Immature natural killer cell (primary cell): ENCODE measurements around the gene GALNT10. TPM values are rescaled to one million over a fixed set of nuclear protein-coding genes. Genes with fewer than 3 reads are reported as not detected.

ENCODE experiments used
- DNase-seq, 3 donors: peaks; one replicate each; pipeline ENCODE4 v3.0.0; 2022; ENCODE audit warnings: mixed read lengths in 1 of 3
- H3K27ac Mint-ChIP-seq, 6 donors: one replicate each; pipeline ENCODE4 v1.8.0; 2020; ENCODE audit warnings: mixed read lengths in 6 of 6, mild to moderate bottlenecking in 5 of 6, inconsistent platforms in 4 of 6, moderate library complexity in 3 of 6
- H3K27me3 Mint-ChIP-seq, 3 donors: one replicate each; pipeline ENCODE4 v1.8.0; 2020 to 2021; ENCODE audit warnings: low read depth in 3 of 3, mild to moderate bottlenecking in 3 of 3, mixed read lengths in 3 of 3, moderate library complexity in 3 of 3, inconsistent platforms in 1 of 3
- H3K36me3 Mint-ChIP-seq, 3 donors: one replicate each; pipeline ENCODE4 v1.8.0; 2020; ENCODE audit warnings: mixed read lengths in 3 of 3, inconsistent platforms in 2 of 3, mild to moderate bottlenecking in 2 of 3
- H3K4me1 Mint-ChIP-seq, 2 donors: one replicate each; pipeline ENCODE4 v1.8.0; 2020; ENCODE audit warnings: inconsistent platforms in 2 of 2, mild to moderate bottlenecking in 2 of 2, mixed read lengths in 2 of 2, moderate library complexity in 1 of 2
- H3K4me3 Mint-ChIP-seq, 5 donors: one replicate each; pipeline ENCODE4 v1.8.0; 2020; ENCODE audit warnings: mild to moderate bottlenecking in 5 of 5, mixed read lengths in 5 of 5, inconsistent platforms in 3 of 5, moderate library complexity in 3 of 5
- H3K9me3 Mint-ChIP-seq, 6 donors: one replicate each; pipeline ENCODE4 v1.8.0; 2020; ENCODE audit warnings: mild to moderate bottlenecking in 6 of 6, mixed read lengths in 6 of 6, inconsistent platforms in 4 of 6, moderate library complexity in 3 of 6
- polyA plus RNA-seq, 3 donors: library from polyadenylated mRNA; unstranded; fragments of 300-500 nt; fragmentation: Illumina TruSeq; gene quantifications; one replicate each; pipeline ENCODE4 v1.2.3, GENCODE V29; 2021

Gene GALNT10
- polyA plus RNA-seq, 3 donors from 2014 or later, result 10.4 to 42.8 (median 24.7) TPM

DNA sequence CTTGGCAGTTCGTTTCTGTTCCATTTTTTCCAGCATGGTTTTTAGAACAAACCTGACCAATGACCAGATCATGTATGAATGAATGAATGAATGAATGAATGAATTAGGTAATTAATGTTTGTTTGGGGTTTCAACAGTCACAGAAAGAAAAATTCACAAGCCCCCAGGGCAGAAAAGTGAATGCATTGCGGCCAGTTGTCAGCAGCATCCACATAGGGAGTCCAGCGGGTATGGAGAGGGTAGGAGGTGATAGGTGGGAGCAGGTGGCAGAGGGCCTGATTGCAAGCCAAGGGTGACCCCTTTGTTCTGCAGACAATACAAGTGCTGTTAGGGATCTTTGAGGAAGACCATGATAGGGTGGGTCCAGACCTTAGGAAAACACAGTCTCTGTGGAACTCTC is 205.6 kb downstream of the GALNT10 start:
- H3K9me3 Mint-ChIP-seq, result no peaks in the 10 kb centered on the region
- H3K4me3 Mint-ChIP-seq, result no peak overlapping the region
- peaks cover 1 to 2% (median 1%) of the 10 kb centered on the region in 3 donors for H3K27me3 Mint-ChIP-seq
- peaks cover 41 to 52% of the 10 kb centered on the region in 2 donors for H3K4me1 Mint-ChIP-seq
- peaks cover 10 to 22% (median 12%) of the 10 kb centered on the region in 3 donors for H3K36me3 Mint-ChIP-seq
- H3K27ac Mint-ChIP-seq, result peak overlapping the region in 3 of 6 donors; percentile 12 to 70 (median 26)
- no peak for DNase-seq

GRCh38 chr5:154397652-154398406 is 207.3 kb downstream of the GALNT10 start:
- H3K9me3 Mint-ChIP-seq, result no peaks in the 10 kb centered on the region
- peaks cover 35 to 44% of the 10 kb centered on the region in 2 donors for H3K4me1 Mint-ChIP-seq
- peak overlapping the region in 3 of 6 donors; percentile 16 to 40 (median 25) for H3K27ac Mint-ChIP-seq
- H3K27me3 Mint-ChIP-seq, result peaks cover 1 to 2% (median 1%) of the 10 kb centered on the region in 3 donors
- DNase-seq, result no peak
- H3K36me3 Mint-ChIP-seq, result peaks cover 1 to 9% (median 4%) of the 10 kb centered on the region in 3 donors
- no peak overlapping the region for H3K4me3 Mint-ChIP-seq

DNA sequence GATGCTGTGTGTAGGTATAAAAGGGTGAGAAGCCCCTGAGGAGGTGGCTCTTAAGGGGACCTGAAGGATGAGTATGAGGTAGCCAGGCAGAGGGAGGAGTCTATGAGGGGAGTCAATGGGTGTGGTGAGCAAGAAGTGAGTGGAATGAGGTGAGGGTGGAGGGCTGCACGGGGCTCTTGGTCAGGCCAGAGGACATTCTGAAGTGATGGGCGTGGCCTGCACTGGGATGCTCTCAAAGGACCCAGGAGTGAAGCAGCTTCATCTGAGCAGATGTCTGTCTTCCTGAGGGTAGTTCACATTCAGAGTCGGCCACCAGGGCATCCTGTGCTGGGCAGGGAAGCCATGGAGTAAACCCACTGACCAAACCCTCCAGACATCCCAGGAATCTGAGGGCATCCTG is 210.1 kb downstream of the GALNT10 start:
- Mint-ChIP-seq H3K4me3 (no peak overlapping the region), H3K9me3 (no peaks in the 10 kb centered on the region), H3K36me3 (no peaks in the 10 kb centered on the region), H3K27ac (peak overlapping the region in 4 of 6 donors; percentile 23 to 65 (median 54)), H3K27me3 (peaks cover 3 to 8% (median 6%) of the 10 kb centered on the region in 3 donors), H3K4me1 (peaks cover 21 to 31% of the 10 kb centered on the region in 2 donors)
- DNase-seq, result no peak

GRCh38 chr5:154401355-154401754 is 210.8 kb downstream of the GALNT10 start:
- peak overlapping the region in 3 of 6 donors; percentile 9 to 65 (median 32) for H3K27ac Mint-ChIP-seq
- peaks cover 14 to 25% of the 10 kb centered on the region in 2 donors for H3K4me1 Mint-ChIP-seq
- H3K4me3 Mint-ChIP-seq, result no peak overlapping the region
- DNase-seq, result no peak
- H3K27me3 Mint-ChIP-seq, result peaks cover 3 to 8% (median 6%) of the 10 kb centered on the region in 3 donors
- H3K9me3 Mint-ChIP-seq, result no peaks in the 10 kb centered on the region
- no peaks in the 10 kb centered on the region for H3K36me3 Mint-ChIP-seq

DNA sequence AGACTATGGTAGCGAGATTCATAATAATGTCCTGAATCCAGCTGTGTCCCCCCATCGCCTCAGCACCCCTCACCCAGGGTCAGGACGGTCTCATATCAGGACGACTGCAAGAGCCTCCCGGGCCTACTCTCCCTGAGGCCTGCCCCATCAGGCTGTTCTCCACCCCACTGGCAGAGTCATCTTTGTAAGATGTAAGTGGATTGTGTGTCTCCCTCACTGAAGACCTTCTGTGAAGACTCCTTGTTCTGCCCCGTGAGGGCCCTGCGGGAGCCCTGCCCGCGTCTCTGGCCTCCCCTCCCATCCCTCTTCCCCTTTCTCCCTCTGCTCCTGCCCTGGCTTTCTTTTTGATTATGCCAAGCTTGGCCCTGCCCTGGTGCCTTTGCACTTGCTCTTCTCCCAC is 211.4 kb downstream of the GALNT10 start:
- H3K4me1 Mint-ChIP-seq, result peaks cover 11 to 22% of the 10 kb centered on the region in 2 donors
- H3K36me3 Mint-ChIP-seq, result no peaks in the 10 kb centered on the region
- H3K4me3 Mint-ChIP-seq, result no peak overlapping the region
- peak overlapping the region in 4 of 6 donors; percentile 23 to 78 (median 54) for H3K27ac Mint-ChIP-seq
- H3K9me3 Mint-ChIP-seq, result no peaks in the 10 kb centered on the region
- peaks cover 5 to 8% (median 6%) of the 10 kb centered on the region in 3 donors for H3K27me3 Mint-ChIP-seq
- no peak for DNase-seq

GRCh38 chr5:154402611-154403010 is 212.1 kb downstream of the GALNT10 start:
- no peak overlapping the region for H3K4me3 Mint-ChIP-seq
- no peaks in the 10 kb centered on the region for H3K36me3 Mint-ChIP-seq
- H3K4me1 Mint-ChIP-seq, result peaks cover 11 to 22% of the 10 kb centered on the region in 2 donors
- H3K27ac Mint-ChIP-seq, result peak overlapping the region in 2 of 6 donors; percentile 43 to 78
- peaks cover 5 to 8% (median 6%) of the 10 kb centered on the region in 3 donors for H3K27me3 Mint-ChIP-seq
- DNase-seq, result no peak
- H3K9me3 Mint-ChIP-seq, result no peaks in the 10 kb centered on the region

DNA sequence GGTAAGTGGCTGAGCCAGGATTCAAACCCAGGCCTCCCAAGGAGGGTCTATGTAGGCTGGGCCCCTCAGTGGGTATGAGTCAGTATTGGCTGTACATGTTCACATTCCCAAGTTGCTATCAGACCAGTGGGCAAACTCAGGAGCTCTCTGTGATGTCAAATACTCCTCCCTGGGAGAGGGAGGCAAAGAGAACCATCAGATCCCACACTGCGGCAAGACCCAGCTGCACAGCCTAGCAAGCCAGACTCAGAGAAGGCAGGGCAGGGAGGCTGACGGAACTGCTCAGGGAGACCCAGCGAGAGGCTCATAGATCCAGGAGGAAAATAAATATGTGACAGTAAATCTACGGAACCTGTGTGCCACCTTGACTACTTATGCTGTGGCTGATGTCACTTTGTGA is 212.7 kb downstream of the GALNT10 start:
- Mint-ChIP-seq H3K4me1 (peaks cover 11 to 22% of the 10 kb centered on the region in 2 donors), H3K9me3 (no peaks in the 10 kb centered on the region), H3K27ac (peak overlapping the region in 2 of 6 donors; percentile 20 to 82), H3K27me3 (peaks cover 5 to 8% (median 6%) of the 10 kb centered on the region in 3 donors), H3K4me3 (no peak overlapping the region), H3K36me3 (no peaks in the 10 kb centered on the region)
- no peak for DNase-seq

GRCh38 chr5:154403776-154404387 is 213.3 kb downstream of the GALNT10 start:
- Mint-ChIP-seq H3K4me3 (peak overlapping the region in 2 of 5 donors; percentile 33 to 79), H3K36me3 (peaks cover 0 to 3% (median 0%) of the 10 kb centered on the region in 3 donors), H3K9me3 (no peaks in the 10 kb centered on the region), H3K27ac (peak overlapping the region in 4 of 6 donors; percentile 5 to 82 (median 36)), H3K27me3 (peaks cover 4 to 8% (median 6%) of the 10 kb centered on the region in 3 donors), H3K4me1 (peaks cover 11 to 18% of the 10 kb centered on the region in 2 donors)
- DNase-seq, result no peak

- DNase-seq, result peak; percentile 51 to 73 (median 68)
- Mint-ChIP-seq H3K27ac (peak overlapping the region in 3 of 6 donors; percentile 5 to 57 (median 46)), H3K4me1 (peaks cover 11 to 16% of the 10 kb centered on the region in 2 donors), H3K36me3 (peaks cover 0 to 11% (median 3%) of the 10 kb centered on the region in 3 donors), H3K27me3 (peaks cover 4 to 8% (median 6%) of the 10 kb centered on the region in 3 donors), H3K4me3 (peak overlapping the region; percentile 51 to 79 (median 70)), H3K9me3 (no peaks in the 10 kb centered on the region)
These were observed 214.7 kb downstream of the GALNT10 start for GRCh38 chr5:154405078-154405792.

DNA sequence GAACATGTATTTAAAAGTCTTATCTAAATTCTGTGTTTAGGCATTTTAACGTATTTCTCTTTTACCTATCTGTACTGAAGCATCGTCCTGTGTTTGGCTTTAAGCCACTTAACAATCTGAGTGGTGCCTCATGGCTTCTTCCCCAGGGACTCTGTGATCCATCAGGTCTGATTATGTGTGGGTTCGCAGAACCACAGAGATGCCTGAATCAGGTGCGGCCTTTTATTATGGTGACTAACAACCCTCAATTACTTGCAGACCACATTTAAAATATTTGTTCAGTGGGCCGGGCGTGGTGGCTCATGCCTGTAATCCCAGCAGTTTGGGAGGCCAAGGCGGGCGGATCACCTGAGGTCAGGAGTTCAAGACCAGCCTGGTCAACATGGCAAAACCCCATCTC is 215.7 kb downstream of the GALNT10 start:
- Mint-ChIP-seq H3K4me3 (no peak overlapping the region), H3K36me3 (peaks cover 0 to 19% (median 3%) of the 10 kb centered on the region in 3 donors), H3K27me3 (peaks cover 4 to 6% (median 5%) of the 10 kb centered on the region in 3 donors), H3K27ac (no peak overlapping the region), H3K4me1 (peaks cover 11 to 18% of the 10 kb centered on the region in 2 donors), H3K9me3 (no peaks in the 10 kb centered on the region)
- no peak for DNase-seq

DNA sequence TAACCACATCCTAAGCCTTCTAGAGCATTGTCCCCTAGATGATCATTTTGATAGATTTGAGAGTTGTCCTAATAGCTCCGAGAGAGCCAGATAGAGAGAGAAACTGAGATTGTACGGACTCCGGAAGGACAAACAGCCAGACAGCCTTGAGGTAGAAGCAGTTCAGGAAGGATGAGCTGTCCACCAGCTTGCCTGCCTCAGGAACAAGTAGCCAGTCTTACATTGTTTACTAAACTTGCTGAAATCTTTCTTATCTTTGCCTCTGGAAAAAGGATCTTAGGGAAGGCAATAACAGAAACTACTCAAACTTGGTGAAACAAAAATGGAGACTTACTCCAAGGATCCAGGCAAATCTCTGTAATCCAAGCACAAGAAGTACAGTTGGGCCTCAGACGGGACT is 216.3 kb downstream of the GALNT10 start:
- Mint-ChIP-seq H3K4me1 (peaks cover 12 to 21% of the 10 kb centered on the region in 2 donors), H3K9me3 (no peaks in the 10 kb centered on the region), H3K27ac (no peak overlapping the region), H3K36me3 (peaks cover 0 to 24% (median 3%) of the 10 kb centered on the region in 3 donors), H3K27me3 (peaks cover 4 to 6% (median 5%) of the 10 kb centered on the region in 3 donors), H3K4me3 (no peak overlapping the region)
- no peak for DNase-seq

DNA sequence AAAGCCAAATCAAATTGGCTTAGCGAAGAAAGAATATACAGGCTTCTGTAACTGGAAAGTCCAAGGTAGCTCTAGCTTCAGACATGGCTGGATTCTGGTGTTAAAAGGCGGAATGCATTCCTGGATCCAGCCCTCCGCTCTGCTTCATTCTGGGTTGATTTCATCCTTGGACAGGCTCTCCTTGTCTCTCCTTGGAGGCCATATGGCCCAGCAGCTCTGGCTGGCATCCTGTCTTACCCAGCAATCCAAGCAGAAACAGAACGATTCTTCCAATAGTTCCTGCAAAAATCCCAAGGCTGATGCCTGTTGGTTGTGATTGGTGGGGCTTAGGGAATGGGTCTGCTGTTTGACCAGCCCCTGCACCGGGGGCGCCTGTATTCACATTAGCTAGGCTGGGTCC is 218.3 kb downstream of the GALNT10 start:
- Mint-ChIP-seq H3K9me3 (no peaks in the 10 kb centered on the region), H3K4me3 (no peak overlapping the region), H3K27me3 (peaks cover 4 to 10% (median 8%) of the 10 kb centered on the region in 3 donors), H3K4me1 (peaks cover 12 to 21% of the 10 kb centered on the region in 2 donors), H3K27ac (no peak overlapping the region), H3K36me3 (peaks cover 4 to 31% (median 7%) of the 10 kb centered on the region in 3 donors)
- DNase-seq, result no peak

DNA sequence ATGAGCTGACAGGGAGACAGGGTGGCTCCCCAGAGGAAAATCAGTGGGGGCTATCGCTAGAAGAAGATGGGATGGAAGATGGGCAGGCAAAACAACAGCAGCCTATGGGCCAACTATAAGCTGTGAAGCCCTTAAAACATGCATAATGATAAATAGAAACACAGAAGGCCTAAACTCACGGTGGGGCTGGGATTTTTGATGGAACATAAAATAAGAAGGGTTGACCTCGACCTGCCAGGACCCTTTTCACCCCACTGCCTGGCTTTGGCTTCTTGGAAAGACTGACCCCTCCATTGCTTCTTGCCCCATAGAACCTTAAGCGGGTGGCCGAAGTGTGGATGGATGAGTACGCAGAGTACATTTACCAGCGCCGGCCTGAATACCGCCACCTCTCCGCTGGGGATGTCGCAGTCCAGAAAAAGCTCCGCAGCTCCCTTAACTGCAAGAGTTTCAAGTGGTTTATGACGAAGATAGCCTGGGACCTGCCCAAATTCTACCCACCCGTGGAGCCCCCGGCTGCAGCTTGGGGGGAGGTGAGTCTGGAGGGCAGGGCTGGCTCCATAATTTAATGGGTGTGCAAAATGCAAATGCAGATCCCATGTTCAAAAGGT is 218.8 kb downstream of the GALNT10 start:
- Mint-ChIP-seq H3K9me3 (no peaks in the 10 kb centered on the region), H3K36me3 (peaks cover 4 to 31% (median 12%) of the 10 kb centered on the region in 3 donors), H3K27me3 (peaks cover 4 to 10% (median 8%) of the 10 kb centered on the region in 3 donors), H3K27ac (no peak overlapping the region), H3K4me3 (no peak overlapping the region), H3K4me1 (peaks cover 12 to 23% of the 10 kb centered on the region in 2 donors)
- DNase-seq, result no peak
